GM18499 (cell line): ENCODE data around the gene PSAP.
"Not testable (repeated sequence)": the region's sequence is repeated elsewhere in the genome, so short reads cannot be mapped to it uniquely, and the experiment has no call there.

ENCODE experiments used
- ATAC-seq: cut with Tn5 transposase; IDR thresholded peaks from one replicate; pipeline ENCODE4 v1.9.1; 2021; ENCODE audit warnings: moderate number of reproducible peaks; ENCODE audit not compliant: insufficient read depth, unreplicated experiment

Gene PSAP

GRCh38 chr10:71850743-71851464 is at the start of gene PSAP:
Gene PSAP (minus strand): TSS chr10:71851251. CDS start chr10:71851221, 30 bp downstream.
- peak; percentile 79 for ATAC-seq

GRCh38 chr10:71900441-71901180 is 49.6 kb upstream of the PSAP start:
- no peak for ATAC-seq

GRCh38 chr10:71899665-71900412 is 48.8 kb upstream of the PSAP start:
- no peak for ATAC-seq

- not testable (repeated sequence) for ATAC-seq
Observed at GRCh38 chr10:71898346-71898745, 47.3 kb upstream of the PSAP start.

GRCh38 chr10:71893920-71894319 is 42.9 kb upstream of the PSAP start:
- no peak for ATAC-seq

GRCh38 chr10:71893258-71893815 is 42.3 kb upstream of the PSAP start:
- no peak for ATAC-seq

GRCh38 chr10:71891437-71891836 is 40.4 kb upstream of the PSAP start:
- no peak for ATAC-seq

GRCh38 chr10:71889388-71889987 is 38.4 kb upstream of the PSAP start:
- no peak for ATAC-seq

GRCh38 chr10:71888623-71889387 is 37.8 kb upstream of the PSAP start:
- ATAC-seq = peak; percentile 82

GRCh38 chr10:71888248-71888622 is 37.2 kb upstream of the PSAP start:
- no peak for ATAC-seq

- ATAC-seq = no peak
Observed at GRCh38 chr10:71887743-71888142, 36.7 kb upstream of the PSAP start.

- ATAC-seq = no peak
Observed at GRCh38 chr10:71882813-71883659, 32.0 kb upstream of the PSAP start.

GRCh38 chr10:71881647-71882355 is 30.8 kb upstream of the PSAP start:
- no peak for ATAC-seq

GRCh38 chr10:71881307-71881624 is 30.2 kb upstream of the PSAP start:
- not testable (repeated sequence) for ATAC-seq

- ATAC-seq = no peak
Observed at GRCh38 chr10:71880425-71881306, 29.6 kb upstream of the PSAP start.

GRCh38 chr10:71878327-71879034 is 27.4 kb upstream of the PSAP start:
- no peak for ATAC-seq

GRCh38 chr10:71877821-71878220 is 26.8 kb upstream of the PSAP start:
- no peak for ATAC-seq
